ENCODE data around the gene PROSER3. TPM values are rescaled to one million over a fixed set of nuclear protein-coding genes. Genes with fewer than 3 reads are reported as not detected.
A peak's percentile ranks its signal among the peaks of the same experiment; 100 is the strongest.

The PROSER3 gene
- total and polyA plus RNA-seq, 2 experiments from 2014 or later: 2.7 to 12.6 TPM

DNA sequence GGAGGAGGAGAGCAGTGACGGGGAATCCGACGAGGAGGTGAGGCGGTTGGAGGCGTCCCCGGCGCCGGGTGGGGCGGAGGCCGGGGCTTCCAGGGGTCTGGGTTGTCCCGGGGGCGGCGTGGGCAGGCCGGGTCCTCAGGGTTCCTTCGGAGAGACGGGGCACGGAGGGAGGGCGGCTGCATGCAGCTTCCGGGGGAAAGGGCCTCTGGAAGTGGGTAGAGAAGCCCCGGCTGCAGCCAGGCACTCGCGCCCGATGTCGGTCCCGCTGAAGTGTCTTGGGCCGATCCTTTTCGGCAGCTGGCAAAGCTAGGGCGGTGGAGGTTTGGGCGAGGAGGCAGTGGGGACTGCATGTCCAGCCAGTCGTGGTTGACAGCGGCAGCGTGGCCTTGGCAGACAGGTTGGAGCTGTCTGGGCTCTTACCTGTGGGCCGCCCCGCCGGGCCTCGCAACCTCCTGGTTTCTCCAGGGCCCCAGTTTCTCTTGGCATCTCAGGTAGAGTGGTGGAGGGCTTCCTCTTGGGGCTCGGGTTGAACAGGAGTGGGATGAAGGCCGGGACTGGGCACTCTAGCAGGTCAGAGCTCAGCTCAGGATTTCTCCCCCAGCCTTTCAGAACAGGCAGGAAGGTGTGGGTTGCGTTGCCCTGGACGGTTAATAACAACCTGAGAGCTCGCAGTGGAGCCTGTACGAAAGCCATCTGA lies 39.5 kb upstream of the PROSER3 start:
- Histone ChIP-seq H3K9ac (peak overlapping the region; percentile 94), H3K9me2 (ENCODE audit: insufficient read depth) (no peaks in the 10 kb centered on the region), H3K79me2 (ENCODE audit: insufficient read depth) (peaks cover 53% of the 10 kb centered on the region), H3K4me3 (peak overlapping the region; percentile 89), H2AFZ (0 out of 2 replicates have a peak overlapping the region, but pooled peaks have one; percentile 4), H3K9me3 (ENCODE audit: low read depth) (no peaks in the 10 kb centered on the region), H3K36me3 (ENCODE audit: low read depth) (0 out of 2 replicates have a peak, but pooled peaks cover 1% of the 10 kb centered on the region), H3K27ac (peak overlapping the region; percentile 77), H4K20me1 (ENCODE audit: insufficient read depth) (no peaks in the 10 kb centered on the region), H3K27me3 (replicated peaks; ENCODE audit: insufficient read depth) (no peaks in the 10 kb centered on the region), H3K4me2 (ENCODE audit: unreplicated experiment) (peak overlapping the region; percentile 84), H3K4me1 (ENCODE audit: insufficient read depth) (no peaks in the 10 kb centered on the region), H3F3A (ENCODE audit: insufficient read depth) (no peaks in the 10 kb centered on the region; the same call in 1 of the 2 replicates)
- in situ Hi-C loops (cut with MboI): no loop called here
- TF ChIP-seq EZH2 (IDR thresholded peaks at IDR 0.05; ENCODE audit: insufficient read depth, poor library complexity, severe bottlenecking) (no peak), EZH2phosphoT487 (IDR thresholded peaks at IDR 0.05; ENCODE audit: insufficient read depth, low read depth) (no peak)
- DNase-seq: peak; percentile 62
- WGBS, 2 experiments (ENCODE audit: low coverage in 1 of 2, low lambda C conversion rate in 2 of 2, missing lambda C conversion rate in 2 of 2): 2 to 4% methylated on average over 22 to 33 of the region's 42 CpGs

DNA sequence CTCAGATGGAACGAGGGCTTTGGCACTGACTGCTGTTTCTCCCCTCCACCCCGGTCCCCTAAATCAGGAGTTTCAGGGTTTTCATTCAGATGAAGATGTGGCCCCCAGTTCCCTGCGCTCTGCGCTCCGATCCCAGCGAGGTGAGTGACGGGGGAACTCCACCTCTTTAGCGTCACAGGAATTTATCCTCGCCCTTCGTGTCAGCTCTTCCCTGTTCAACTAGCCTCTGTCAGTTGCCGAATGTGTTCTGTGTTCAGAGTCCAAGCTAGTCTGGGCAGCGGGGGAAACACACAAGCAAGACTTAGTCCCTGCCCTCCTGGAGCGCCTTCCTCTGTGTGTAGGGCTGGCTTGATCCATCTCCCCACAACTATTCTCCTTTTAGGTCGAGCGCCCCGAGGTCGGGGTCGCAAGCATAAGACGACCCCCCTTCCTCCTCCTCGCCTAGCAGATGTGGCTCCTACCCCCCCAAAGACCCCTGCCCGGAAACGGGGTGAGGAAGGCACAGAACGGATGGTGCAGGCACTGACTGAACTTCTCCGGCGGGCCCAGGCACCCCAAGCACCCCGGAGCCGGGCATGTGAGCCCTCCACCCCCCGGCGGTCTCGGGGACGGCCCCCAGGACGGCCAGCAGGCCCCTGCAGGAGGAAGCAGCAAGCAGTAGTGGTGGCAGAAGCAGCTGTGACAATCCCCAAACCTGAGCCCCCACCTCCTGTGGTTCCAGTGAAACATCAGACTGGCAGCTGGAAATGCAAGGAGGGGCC lies 38.4 kb upstream of the PROSER3 start:
- in situ Hi-C loops (cut with MboI): no loop called here
- Histone ChIP-seq H3K4me3 (peak overlapping the region; percentile 89), H3K27ac (no peak overlapping the region), H4K20me1 (ENCODE audit: insufficient read depth) (no peaks in the 10 kb centered on the region), H3K4me2 (ENCODE audit: unreplicated experiment) (peak overlapping the region; percentile 84), H3K9me2 (ENCODE audit: insufficient read depth) (no peaks in the 10 kb centered on the region), H3K27me3 (replicated peaks; ENCODE audit: insufficient read depth) (no peaks in the 10 kb centered on the region), H3K4me1 (ENCODE audit: insufficient read depth) (no peaks in the 10 kb centered on the region), H2AFZ (no peak overlapping the region), H3K79me2 (ENCODE audit: insufficient read depth) (peaks cover 60% of the 10 kb centered on the region), H3K9ac (peak overlapping the region; percentile 94), H3K36me3 (ENCODE audit: low read depth) (peaks cover 12% of the 10 kb centered on the region; the same call in 1 of the 2 replicates), H3K9me3 (ENCODE audit: low read depth) (no peaks in the 10 kb centered on the region), H3F3A (ENCODE audit: insufficient read depth) (no peaks in the 10 kb centered on the region; the same call in 1 of the 2 replicates)
- TF ChIP-seq EZH2 (IDR thresholded peaks at IDR 0.05; ENCODE audit: insufficient read depth, poor library complexity, severe bottlenecking) (no peak), EZH2phosphoT487 (IDR thresholded peaks at IDR 0.05; ENCODE audit: insufficient read depth, low read depth) (no peak)
- no peak for DNase-seq
- WGBS, 2 experiments (ENCODE audit: low coverage in 1 of 2, low lambda C conversion rate in 2 of 2, missing lambda C conversion rate in 2 of 2): 81 to 82% methylated on average over 28 to 32 of the region's 32 CpGs

DNA sequence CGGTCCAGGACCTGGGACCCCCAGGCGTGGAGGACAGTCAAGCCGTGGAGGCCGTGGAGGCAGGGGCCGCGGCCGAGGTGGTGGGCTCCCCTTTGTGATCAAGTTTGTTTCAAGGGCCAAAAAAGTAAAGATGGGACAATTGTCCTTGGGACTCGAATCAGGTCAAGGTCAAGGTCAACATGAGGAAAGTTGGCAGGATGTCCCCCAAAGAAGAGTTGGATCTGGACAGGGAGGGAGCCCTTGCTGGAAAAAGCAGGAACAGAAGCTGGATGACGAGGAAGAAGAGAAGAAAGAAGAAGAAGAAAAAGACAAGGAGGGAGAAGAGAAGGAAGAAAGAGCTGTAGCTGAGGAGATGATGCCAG lies 37.8 kb upstream of the PROSER3 start:
- WGBS, 2 experiments (ENCODE audit: low coverage in 1 of 2, low lambda C conversion rate in 2 of 2, missing lambda C conversion rate in 2 of 2): 91 to 93% methylated on average over 9 of the region's 9 CpGs
- H3K9ac ChIP-seq: 0 out of 2 replicates have a peak overlapping the region, but pooled peaks have one; percentile 94
- in situ Hi-C loops (cut with MboI): no loop called here
- peaks cover 57% of the 10 kb centered on the region for H3K79me2 ChIP-seq (ENCODE audit: insufficient read depth)
- no peaks in the 10 kb centered on the region for H3K4me1 ChIP-seq (ENCODE audit: insufficient read depth)
- no peaks in the 10 kb centered on the region for H3K9me3 ChIP-seq (ENCODE audit: low read depth)
- H3K36me3 ChIP-seq (ENCODE audit: low read depth): peaks cover 18% of the 10 kb centered on the region; the same call in 1 of the 2 replicates
- H3F3A ChIP-seq (ENCODE audit: insufficient read depth): no peaks in the 10 kb centered on the region; the same call in 1 of the 2 replicates
- no peak overlapping the region for H2AFZ ChIP-seq
- H3K9me2 ChIP-seq (ENCODE audit: insufficient read depth): no peaks in the 10 kb centered on the region
- no peak overlapping the region for H3K27ac ChIP-seq
- no peaks in the 10 kb centered on the region for H4K20me1 ChIP-seq (ENCODE audit: insufficient read depth)
- no peaks in the 10 kb centered on the region for H3K27me3 ChIP-seq (replicated peaks; ENCODE audit: insufficient read depth)
- no peak overlapping the region for H3K4me2 ChIP-seq (ENCODE audit: unreplicated experiment)
- TF ChIP-seq EZH2phosphoT487 (IDR thresholded peaks at IDR 0.05; ENCODE audit: insufficient read depth, low read depth) (no peak), EZH2 (IDR thresholded peaks at IDR 0.05; ENCODE audit: insufficient read depth, poor library complexity, severe bottlenecking) (no peak)
- H3K4me3 ChIP-seq: no peak overlapping the region
- DNase-seq: no peak

DNA sequence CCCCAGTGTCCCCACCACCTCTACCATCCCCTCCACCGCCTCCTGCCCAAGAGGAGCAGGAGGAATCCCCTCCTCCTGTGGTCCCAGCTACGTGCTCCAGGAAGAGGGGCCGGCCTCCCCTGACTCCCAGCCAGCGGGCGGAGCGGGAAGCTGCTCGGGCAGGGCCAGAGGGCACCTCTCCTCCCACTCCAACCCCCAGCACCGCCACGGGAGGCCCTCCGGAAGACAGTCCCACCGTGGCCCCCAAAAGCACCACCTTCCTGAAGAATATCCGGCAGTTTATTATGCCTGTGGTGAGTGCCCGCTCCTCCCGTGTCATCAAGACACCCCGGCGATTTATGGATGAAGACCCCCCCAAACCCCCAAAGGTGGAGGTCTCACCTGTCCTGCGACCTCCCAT lies 37.3 kb upstream of the PROSER3 start:
- no peaks in the 10 kb centered on the region for H4K20me1 ChIP-seq (ENCODE audit: insufficient read depth)
- H3K9me3 ChIP-seq (ENCODE audit: low read depth): no peaks in the 10 kb centered on the region
- H3K27ac ChIP-seq: no peak overlapping the region
- no peak overlapping the region for H3K4me2 ChIP-seq (ENCODE audit: unreplicated experiment)
- no peak for DNase-seq
- H3K9ac ChIP-seq: no peak overlapping the region
- WGBS, 2 experiments (ENCODE audit: low coverage in 1 of 2, low lambda C conversion rate in 2 of 2, missing lambda C conversion rate in 2 of 2): 83% methylated on average over 15 to 17 of the region's 17 CpGs
- H3K4me3 ChIP-seq: no peak overlapping the region
- no peak for TF ChIP-seq EZH2phosphoT487 (IDR thresholded peaks at IDR 0.05; ENCODE audit: insufficient read depth, low read depth)
- TF ChIP-seq EZH2 (IDR thresholded peaks at IDR 0.05; ENCODE audit: insufficient read depth, poor library complexity, severe bottlenecking): no peak
- H3K4me1 ChIP-seq (ENCODE audit: insufficient read depth): no peaks in the 10 kb centered on the region
- H3K27me3 ChIP-seq (replicated peaks; ENCODE audit: insufficient read depth): no peaks in the 10 kb centered on the region
- H3F3A ChIP-seq (ENCODE audit: insufficient read depth): no peaks in the 10 kb centered on the region; the same call in 1 of the 2 replicates
- H2AFZ ChIP-seq: no peak overlapping the region
- H3K9me2 ChIP-seq (ENCODE audit: insufficient read depth): no peaks in the 10 kb centered on the region
- H3K36me3 ChIP-seq (ENCODE audit: low read depth): peaks cover 21% of the 10 kb centered on the region; the same call in 1 of the 2 replicates
- peaks cover 52% of the 10 kb centered on the region for H3K79me2 ChIP-seq (ENCODE audit: insufficient read depth)
- in situ Hi-C loops (cut with MboI): no loop called here
